HG03460 (cell line): ENCODE results near the gene ELF2.
"Not testable (repeated sequence)": the region's sequence is repeated elsewhere in the genome, so short reads cannot be mapped to it uniquely, and the experiment has no call there.

Source experiments
- ATAC-seq: cut with Tn5 transposase; IDR thresholded peaks from one replicate; pipeline ENCODE4 v1.9.1; 2021; ENCODE audit not compliant: unreplicated experiment

The ELF2 gene

GRCh38 chr4:139025841-139026240 lies 151.2 kb downstream of the ELF2 start:
- ATAC-seq = no peak

GRCh38 chr4:139024686-139025085 lies 152.3 kb downstream of the ELF2 start:
- no peak for ATAC-seq

GRCh38 chr4:139022835-139023234 lies 154.2 kb downstream of the ELF2 start:
- no peak for ATAC-seq

GRCh38 chr4:139021071-139021470 lies 155.9 kb downstream of the ELF2 start:
- ATAC-seq = not testable (repeated sequence)

- no peak for ATAC-seq
Measured at GRCh38 chr4:139020384-139020783, 156.6 kb downstream of the ELF2 start.

- ATAC-seq = no peak
Measured at GRCh38 chr4:139018971-139019758, 157.9 kb downstream of the ELF2 start.

GRCh38 chr4:139018501-139018900 lies 158.5 kb downstream of the ELF2 start:
- ATAC-seq = no peak

GRCh38 chr4:139017861-139018260 lies 159.2 kb downstream of the ELF2 start:
- no peak for ATAC-seq

- peak; percentile 32 for ATAC-seq
Measured at GRCh38 chr4:139015948-139016471, 161.0 kb downstream of the ELF2 start.

- peak; percentile 92 for ATAC-seq
Measured at GRCh38 chr4:139015269-139015947, 161.6 kb downstream of the ELF2 start, which contains the start of gene NOCT. Gene NOCT (plus strand): TSS chr4:139015781. CDS start chr4:139015982, 201 bp downstream.

GRCh38 chr4:139014371-139015268 lies 162.4 kb downstream of the ELF2 start:
- peak; percentile 1 for ATAC-seq

- no peak for ATAC-seq
Measured at GRCh38 chr4:139011225-139011950, 165.6 kb downstream of the ELF2 start.

- no peak for ATAC-seq
Measured at GRCh38 chr4:139009702-139010101, 167.3 kb downstream of the ELF2 start.

- not testable (repeated sequence) for ATAC-seq
Measured at GRCh38 chr4:139008278-139008677, 168.7 kb downstream of the ELF2 start.

GRCh38 chr4:139007640-139008039 lies 169.4 kb downstream of the ELF2 start:
- ATAC-seq = no peak
